Measurements from ENCODE around the gene ST3GAL6.

ST3GAL6 gene

DNA sequence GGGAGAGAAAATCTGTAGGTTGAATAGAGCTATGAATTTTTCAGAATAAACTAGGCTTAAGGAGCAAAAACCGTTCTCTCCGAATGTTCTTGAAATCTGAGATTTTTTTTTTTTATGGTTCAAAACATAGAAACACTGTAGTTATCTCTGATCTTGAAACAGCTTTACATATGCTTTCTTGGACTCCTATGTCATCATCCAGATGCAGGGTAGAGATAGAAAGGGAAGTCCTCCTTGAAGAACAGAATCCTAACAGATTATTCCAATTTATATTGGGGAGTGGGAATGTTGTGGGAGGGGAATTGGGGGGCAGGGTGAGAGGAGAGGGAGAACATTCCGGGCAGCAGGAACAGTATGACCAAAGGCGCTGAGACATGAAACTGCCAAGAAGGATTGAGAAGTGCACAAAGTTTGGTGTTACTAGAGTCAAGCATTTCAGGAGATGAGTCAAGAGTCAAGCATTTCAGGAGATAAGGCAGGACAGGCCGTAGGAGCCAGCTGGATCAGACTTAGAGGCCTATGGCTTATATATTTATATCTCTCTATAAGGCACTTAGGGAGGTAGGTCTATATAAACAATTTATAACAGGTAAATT is 21.9 kb upstream of the ST3GAL6 start:
- DNase-seq: no peak

DNA sequence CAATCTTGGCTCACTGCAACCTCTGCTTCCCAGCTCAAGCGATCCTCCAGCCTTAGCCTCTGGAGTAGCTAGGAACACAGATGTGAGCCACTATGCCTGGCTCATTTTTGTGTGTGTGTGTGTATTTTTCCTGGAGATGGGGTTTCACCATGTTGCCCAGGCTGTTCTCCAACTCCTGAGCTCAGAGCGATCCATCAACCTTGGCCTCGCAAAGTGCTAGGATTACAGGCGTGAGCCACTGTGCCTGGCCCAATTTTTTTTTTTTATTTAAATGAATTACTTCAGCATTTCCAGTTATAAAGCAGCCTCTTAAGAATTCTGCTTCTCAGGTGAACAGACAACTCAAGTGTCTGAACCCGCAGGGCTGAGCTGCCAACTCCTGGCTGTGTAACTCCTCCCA is 20.1 kb upstream of the ST3GAL6 start:
- no peak for DNase-seq

DNA sequence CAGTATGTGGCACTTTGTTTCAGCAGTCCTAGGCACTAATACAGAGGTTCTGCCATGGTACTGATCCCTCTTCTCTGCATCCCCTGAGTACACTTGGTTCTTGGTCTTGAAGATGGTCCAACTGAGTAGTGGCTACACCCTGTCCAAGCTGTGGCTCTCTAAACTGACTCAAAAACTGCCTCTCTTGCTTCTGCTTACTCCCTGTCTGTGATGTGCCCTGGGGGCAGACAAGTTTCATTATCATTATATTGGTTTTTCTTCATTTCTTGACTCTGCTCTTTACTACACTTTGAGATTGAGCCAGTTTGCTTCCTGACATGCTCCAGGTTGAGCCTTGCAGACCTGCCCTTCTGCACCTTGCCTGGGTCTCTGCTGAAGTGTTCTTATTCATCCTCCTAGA is 18.9 kb upstream of the ST3GAL6 start:
- DNase-seq: no peak

DNA sequence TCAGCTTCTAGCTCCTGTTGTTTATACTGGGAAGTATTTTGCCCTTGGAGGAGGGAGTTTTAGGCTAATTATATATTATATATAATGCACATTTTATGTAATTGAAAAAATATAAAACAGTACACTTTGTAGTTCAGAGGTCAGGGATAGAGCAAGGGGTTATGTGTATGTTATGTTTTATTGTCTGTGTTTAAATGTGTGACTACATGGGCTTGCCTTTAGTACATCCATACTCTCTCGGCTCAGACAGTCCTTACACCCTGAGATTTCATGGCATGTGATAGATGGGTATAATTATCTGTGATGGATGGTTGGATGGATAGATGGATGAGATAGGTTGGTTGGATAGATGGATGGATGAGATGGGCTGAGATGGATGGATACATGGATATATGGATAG is 17.4 kb upstream of the ST3GAL6 start:
- DNase-seq: no peak

DNA sequence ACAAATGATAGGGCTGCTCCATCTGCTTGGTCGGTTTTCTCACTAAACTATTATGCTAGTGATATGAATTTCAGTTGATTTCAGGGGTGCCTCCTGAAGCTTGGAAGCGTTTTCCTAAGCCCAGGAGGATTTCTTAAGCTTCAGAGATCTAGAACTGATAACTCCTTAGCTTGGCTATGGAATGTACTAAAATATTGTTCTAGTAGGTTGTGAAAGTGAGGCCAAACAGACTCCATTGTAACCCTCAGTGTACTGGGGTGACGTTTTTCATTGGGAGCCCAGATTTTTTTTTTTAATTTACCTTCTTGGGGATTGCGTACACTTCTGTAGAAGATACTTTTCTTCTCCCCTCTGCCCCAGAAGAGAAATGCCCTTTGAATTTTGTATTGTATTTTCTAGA is 17.0 kb upstream of the ST3GAL6 start:
- DNase-seq: no peak

DNA sequence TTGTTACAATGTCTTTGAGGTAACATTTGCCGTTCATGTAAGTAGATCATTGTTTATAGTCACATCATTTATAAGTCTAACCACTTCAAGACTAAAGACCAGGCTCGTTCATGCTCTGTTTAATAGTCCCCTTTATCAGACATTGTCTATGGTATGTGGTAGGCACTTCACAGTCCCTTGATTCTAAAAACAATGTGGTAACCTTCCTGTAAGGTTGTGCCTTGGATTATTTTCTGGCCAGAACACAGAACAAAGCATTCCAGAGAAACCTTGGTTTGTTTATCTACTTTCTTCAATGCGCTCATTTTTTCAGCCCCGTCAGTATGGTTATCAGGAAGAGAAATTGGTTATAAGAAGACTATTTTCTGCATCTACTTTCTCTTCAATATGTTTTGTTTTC is 16.3 kb upstream of the ST3GAL6 start:
- no peak for DNase-seq

DNA sequence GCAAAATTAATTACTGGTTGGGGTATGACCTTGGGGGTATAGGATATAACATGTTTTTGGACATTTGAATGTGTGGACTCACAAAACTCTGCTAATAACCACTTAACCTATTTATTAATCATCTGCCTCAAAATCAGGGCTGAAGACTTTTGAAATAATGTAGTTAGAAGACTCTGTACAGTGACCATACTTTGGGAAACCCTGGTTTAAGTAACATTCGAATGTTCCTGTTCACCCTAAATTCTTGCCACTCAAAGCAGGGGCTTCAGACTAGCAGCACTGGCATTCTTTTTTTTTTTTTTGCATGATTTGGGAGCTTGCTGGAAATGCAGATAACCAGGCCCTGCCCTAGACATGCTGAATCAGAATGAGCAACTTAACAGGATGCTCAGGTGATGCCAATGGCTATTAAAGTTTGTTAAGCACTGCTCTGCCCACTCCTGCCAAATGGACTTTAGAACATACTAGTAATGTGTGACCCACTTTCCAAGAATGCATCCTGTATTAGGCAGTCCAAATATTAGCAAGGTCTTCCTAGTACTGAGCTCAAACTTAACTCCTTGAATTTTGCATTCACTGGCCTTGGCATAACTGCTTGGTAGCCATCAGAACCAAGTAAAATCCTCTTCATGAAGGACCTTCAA is 12.7 kb upstream of the ST3GAL6 start:
- DNase-seq: no peak

DNA sequence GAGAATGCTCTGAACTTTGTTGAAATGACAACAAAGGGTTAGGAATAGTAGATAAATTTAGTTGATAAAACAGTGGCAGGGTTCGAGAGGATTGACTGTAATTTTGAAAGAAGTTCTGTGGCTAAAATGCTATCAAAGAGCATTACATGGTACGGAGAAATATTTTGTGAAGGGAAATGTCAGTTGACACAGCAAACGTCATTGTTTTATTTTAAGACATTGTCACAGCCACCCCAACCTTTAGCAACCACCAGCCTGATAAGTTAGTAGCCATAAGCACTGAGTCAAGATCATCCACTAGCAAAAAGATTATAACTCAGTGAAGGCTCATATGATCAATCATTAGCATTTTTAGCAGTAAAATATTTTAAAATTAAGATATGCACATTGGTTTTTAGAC is 8.7 kb upstream of the ST3GAL6 start:
- no peak for DNase-seq

DNA sequence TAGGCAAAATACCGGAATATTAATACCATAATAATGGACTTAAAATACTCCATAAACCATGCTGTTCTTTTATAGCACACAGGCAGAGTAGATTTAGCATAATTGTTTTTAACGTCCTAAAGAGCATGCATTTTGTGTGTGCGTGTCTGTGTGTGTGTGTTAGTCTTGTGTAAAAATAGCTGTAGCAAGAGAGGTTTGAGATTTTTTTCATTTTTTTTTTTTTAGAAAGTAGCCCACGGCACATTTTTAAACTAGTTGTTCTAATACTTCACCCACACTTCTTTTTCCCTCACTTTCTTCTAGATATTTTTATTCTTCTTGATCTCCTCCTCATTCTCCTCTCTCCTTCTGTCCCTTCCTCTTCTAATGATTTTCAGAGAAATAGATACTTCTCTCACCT is 7.5 kb upstream of the ST3GAL6 start:
- no peak for DNase-seq

DNA sequence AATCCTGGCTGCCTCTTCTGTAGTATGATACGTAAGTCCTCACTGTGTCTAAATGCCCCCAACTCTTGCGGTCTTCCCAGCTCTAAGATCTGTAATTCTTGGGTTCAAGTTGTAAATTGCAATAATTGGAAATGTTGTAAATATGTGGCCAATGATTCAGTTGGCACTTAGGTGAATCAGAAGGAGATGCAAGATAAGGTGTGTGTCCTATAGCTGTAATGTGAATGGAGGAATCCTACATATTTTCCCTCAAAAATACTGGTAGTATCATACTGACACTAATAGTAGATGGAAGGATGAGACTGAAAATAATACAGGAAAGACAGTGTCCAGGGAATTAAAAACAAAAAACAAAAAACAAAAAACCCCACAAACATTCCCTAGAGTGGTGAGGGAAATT is 3.5 kb upstream of the ST3GAL6 start:
- DNase-seq: no peak

DNA sequence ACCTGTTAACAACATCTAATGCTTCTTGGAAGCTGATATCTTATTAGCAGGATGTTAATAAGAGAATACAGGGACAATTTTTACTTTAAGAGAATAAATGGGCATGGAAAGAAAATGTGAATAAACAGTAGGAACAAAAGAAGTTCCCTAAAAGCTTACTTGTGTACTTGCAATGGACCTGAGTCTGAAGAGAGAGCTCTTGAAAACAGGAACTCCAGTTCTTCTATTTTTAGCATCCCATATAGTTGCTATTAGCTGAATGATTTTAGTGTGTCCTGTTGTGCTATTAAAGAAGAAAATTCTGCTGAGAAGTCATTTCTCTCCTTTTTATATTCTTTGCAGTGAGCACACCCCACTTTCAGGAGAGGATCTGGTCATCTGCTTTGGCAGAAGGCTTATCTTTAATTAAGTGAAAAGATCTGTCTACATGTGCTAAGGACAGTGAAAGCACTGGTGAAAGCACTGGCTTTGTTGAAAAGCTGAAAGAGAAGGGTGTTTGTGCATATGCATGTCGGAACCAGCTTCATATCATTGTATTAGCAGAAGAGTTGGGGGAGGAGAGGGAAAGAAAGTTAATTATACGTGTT is 1.4 kb upstream of the ST3GAL6 start:
- no peak for DNase-seq

DNA sequence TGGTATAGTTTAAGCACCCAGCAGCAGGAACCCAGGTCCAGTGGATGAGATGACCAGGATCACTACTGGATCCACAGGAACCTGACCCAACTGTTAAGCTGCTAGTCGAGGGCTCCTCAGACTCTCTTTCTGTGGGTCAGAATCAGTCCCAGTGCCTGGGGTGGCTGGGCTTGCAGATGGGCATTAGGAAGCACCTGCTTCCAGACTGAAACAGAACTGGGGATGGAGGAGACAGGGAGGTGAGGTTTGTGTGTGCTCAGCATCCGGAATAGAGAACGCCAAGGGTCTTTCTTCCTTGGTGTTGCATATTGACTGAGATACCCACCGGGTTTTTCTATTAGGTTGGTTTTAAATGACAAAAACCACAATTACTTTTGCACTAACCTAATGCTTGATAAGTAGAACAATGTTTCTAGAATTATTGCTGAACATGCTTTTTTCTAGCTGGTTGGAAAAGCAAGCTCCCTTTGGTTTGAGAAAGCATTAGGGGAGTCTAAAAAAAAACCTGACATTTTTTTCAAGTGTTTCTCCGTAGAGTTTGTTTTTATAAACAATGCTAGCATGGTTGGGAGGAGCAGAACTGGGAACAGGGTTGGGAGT is 779 bp downstream of the ST3GAL6 start:
- DNase-seq: no peak

DNA sequence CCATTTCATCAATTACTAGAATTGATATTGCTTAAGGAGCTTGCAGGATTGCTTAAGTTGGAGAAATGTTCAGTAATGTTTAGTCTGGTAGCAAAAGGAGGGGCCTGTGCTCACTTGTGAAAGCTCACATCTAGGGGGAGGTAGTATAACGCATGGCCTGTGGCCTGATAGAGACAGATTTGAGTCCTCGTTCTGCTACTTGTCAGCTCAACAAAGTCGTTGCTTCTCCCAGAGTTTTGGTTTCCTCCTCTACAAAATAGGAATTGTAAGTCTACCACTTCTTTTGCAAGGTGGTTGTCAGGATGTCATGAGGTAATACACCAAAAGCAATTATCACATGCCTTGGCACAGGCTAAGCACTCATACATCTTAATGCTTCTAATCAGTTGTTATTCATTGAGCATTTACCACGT is 1.3 kb downstream of the ST3GAL6 start:
- no peak for DNase-seq

DNA sequence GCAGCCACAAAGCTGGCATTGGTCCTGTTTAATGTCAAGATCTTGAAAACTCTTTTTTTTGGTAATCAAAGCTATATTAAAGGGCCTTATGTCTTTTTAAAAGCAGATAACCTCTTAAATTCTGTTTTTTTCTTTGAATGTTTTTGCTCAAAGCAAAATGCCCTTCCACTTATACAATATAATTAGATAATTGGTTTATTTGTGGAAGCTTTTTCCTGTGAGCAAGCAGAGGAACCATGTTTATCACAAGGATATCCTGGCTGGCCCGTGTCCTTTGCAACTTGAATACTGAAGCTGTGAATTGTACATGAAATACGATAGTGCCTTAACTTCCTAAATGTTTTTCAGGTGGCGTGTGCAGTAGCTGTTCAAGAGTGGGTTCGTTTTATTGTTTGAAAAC is 2.6 kb downstream of the ST3GAL6 start:
- DNase-seq: no peak

DNA sequence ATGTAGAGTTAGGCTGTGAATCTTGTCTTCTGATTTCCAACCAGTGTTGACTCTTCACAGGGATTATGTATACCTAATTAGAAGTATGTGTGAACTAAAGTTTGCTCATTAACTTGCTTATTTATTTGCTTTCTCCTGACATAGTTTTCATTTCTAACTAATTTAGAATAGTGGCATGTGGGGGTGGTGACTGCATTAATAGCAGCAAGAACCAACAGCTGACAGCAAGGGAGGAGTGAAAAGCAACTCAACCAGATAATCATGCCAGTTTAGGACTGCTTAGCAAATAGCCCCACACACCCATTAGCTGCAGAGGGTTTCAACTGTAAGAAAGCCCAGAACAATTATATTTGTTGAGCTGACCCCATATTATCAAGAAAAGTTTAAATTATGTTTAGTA is 3.8 kb downstream of the ST3GAL6 start:
- no peak for DNase-seq

DNA sequence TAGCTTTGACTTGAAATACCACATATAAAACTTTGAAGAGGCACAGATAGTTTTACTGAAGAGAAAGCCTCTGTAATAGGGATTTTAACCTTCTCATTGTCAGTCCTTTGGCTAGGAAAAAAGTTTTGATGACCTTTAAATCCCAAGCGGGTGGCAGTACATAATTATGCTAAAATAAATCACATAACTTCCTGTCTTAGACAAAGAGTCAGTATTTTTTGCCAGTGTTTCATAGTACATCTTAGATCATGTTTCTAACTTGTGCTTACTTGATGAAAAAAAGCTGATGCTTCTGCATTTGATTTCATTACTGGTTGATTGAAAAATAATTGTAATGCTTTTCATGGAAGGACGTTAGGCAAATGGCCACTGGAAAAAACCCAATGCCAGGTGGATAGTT is 5.8 kb downstream of the ST3GAL6 start:
- no peak for DNase-seq

DNA sequence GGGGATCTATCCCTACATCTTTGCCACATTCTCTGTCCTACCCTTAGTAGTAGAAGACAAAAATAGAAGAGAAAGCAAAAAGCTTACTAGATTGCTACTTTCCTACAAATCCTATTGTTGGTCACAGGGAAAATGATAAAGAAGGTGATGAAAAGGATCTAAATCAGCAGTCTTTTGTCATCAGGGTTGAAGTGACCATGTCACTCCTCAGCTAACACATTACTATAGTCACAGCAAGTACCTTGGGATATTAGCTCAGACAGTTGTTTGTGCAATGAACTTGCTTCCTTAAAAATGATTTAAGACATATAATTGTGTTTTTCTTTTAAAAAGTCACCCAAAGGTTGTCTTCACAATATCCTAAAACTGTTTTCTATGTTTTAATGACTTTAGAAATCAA is 6.3 kb downstream of the ST3GAL6 start:
- DNase-seq: no peak

DNA sequence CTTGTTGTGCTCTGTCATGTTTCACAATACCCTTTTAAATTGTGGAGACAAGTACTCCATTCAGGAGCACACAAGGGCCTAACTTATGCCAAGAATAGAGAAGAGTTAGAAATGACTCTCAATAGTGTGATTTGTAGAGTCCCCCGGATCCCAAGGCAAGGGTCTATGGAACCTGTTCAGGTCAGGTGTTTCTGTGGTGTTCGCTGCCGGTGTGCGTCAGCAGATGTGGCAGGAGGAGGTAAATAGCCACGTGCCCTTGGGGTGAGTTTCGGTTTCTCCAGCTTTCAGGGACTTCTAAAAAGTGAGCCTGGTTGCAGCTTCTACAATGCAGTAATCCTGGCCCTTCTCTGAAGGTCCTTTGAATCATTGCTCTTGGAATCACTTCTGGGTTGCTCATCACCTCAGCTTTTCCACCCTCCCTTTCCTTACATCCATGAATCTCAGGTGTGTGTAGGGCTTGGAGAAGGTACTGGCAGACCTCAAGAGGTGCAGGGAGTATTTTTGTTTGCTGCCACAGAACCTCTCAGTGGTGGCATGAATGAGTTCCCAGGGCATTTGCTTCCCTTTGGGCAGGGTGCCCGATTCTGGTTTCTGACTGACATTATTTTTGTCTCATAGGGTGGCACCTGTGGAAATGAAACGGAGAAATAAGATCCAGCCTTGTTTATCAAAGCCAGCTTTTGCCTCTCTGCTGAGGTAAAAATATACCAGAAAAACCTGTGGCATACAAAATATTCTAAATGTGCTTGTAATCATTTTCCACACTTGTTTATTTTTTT is 7.3 kb downstream of the ST3GAL6 start:
- no peak for DNase-seq

DNA sequence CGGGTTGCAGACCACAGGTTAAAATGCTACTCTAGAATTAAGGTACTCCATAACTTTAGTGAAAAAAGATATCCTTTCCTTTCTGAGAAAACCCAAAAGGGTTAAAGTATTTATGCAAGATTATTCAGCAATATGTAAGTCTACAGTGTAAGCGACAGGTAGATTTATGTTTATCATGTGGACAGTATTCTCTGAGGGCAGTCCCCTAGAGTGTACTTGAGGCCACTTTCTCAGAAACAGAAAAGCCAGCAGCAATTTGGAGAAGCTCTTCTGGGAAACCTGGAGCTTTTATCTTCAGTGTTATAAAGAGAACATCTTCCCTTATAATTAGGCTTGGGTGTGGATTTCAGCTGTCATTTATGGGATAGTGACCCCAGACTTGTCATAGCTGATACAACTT is 8.9 kb downstream of the ST3GAL6 start:
- no peak for DNase-seq

DNA sequence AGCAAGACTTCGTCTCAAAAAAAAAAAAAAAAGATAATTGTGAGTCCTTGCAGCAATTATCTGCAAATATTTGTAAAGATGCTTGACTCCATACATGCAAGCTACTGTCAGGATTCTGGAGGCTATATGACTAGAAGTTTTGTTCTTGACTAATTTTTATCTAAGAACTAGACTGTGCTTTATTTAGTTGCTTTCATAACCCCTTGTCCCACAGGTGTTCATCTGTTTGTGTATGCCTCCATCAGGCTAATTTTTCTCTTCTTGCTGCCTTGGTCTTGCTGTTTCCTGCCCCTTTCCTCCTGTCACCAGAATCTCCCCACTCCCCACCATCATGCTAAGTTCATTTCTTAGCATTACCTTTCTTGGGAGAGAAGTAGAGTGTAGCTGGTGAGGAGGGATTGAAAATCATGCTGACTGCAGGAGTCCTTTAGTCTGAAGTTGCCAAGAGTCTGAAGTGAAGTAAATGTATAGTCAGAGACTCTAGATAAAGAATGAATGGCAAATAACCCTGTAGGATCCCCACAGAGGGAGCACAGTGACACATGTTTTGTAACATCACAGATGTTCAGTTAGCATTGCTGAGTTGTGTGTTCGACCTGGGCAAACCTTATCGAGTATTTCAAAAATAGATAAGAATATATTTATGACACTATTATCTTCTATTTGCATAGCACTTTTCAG is 12.5 kb downstream of the ST3GAL6 start:
- no peak for DNase-seq

DNA sequence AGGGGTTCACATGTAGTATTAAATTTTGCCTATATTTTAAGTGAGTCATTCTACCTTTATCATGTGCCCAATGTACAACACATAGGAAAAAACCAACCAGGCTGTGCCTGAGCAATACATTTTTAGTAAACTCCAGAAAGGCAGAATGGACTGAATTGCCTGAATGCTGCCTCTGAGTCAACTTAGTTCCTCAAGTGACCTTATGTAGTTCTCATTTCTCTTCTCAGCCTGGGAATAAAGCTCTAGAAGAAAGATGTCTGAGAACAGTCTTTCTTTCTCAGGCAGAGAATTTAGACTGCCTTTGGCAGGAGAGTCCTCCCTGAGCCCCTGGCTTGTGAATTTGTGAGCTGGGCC is 13.0 kb downstream of the ST3GAL6 start:
- DNase-seq: no peak

DNA sequence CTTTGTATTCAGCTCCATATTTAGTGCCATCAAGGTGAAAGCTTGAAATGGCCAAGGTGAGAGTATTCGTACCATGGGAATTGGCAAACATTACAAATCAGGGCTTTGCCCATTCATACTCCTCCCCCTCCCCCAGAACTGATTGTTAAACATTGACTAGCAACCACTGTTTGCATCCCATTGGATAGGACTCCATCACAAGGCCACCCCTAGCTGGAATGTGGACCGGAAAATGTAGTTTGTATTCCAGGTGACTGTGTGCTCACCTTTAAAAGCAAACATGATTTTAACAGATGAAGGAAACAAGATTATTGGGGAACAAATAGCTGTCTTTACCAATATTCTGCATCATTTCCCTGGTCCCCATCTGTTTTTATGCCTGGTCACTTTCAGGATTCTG is 14.1 kb downstream of the ST3GAL6 start:
- no peak for DNase-seq

DNA sequence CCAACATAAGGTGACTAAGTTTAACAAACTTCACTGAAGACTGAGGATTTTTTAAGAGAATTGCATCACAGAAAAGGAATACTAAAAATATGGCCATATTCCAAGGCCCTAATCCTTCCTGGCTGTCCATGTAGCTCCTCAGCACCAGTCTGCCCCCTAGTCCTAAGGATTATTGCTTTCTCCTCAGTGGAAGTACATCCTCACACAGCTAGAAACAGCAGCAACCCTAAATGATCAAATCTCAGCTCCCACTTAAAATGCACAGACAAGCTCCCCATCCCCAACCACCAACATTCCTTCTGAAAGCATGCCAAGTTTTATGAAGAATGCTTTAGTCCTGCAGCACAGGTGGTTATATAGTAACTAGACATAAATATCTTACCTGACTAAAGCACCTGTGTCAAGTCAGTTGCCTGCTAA is 14.7 kb downstream of the ST3GAL6 start:
- no peak for DNase-seq

All from cortex of kidney (tissue), 1 donor.